Measurements from ENCODE around the gene TENT4A. TPM values are rescaled to one million over a fixed set of nuclear protein-coding genes. Genes with fewer than 3 reads are reported as not detected.
A peak's percentile ranks its signal among the peaks of the same experiment; 100 is the strongest.
"Not testable (repeated sequence)": the region's sequence is repeated elsewhere in the genome, so short reads cannot be mapped to it uniquely, and the experiment has no call there.

The TENT4A gene
- 38.0 to 46.3 TPM (median 45.7 TPM) in 3 replicates for total RNA-seq

GRCh38 chr5:6713274-6714225, at the start of gene TENT4A:
Gene TENT4A (plus strand): TSS chr5:6713432. CDS start chr5:6713984, 552 bp downstream.
- Mint-ChIP-seq H3K27me3 (ENCODE audit: low read depth) (peaks cover 2% of the 10 kb centered on the region), H3K36me3 (no peaks in the 10 kb centered on the region), H3K4me3 (peak within 1 kb of the TSS; percentile 81), H3K27ac (peak within 1 kb of the TSS; percentile 94), H3K4me1 (peaks cover 44% of the 10 kb centered on the region), H3K9me3 (no peaks in the 10 kb centered on the region)
- no peak for DNase-seq (ENCODE audit: low spot score in 2 of 2, unreplicated experiment in 2 of 2)
- no peak for TF ChIP-seq CTCF (IDR thresholded peaks at IDR 0.05; ENCODE audit: unreplicated experiment)

GRCh38 chr5:6666762-6667161, 46.5 kb upstream of the TENT4A start:
- Mint-ChIP-seq H3K4me1 (no peaks in the 10 kb centered on the region), H3K36me3 (peaks cover 12% of the 10 kb centered on the region), H3K9me3 (peaks cover 6% of the 10 kb centered on the region), H3K27me3 (ENCODE audit: low read depth) (no peaks in the 10 kb centered on the region), H3K4me3 (no peak overlapping the region), H3K27ac (no peak overlapping the region)
- no peak for DNase-seq (ENCODE audit: low spot score in 2 of 2, unreplicated experiment in 2 of 2)
- no peak for TF ChIP-seq CTCF (IDR thresholded peaks at IDR 0.05; ENCODE audit: unreplicated experiment)

GRCh38 chr5:6667648-6668047, 45.6 kb upstream of the TENT4A start:
- DNase-seq (ENCODE audit: low spot score in 2 of 2, unreplicated experiment in 2 of 2), result no peak
- Mint-ChIP-seq H3K9me3 (peaks cover 7% of the 10 kb centered on the region), H3K27me3 (ENCODE audit: low read depth) (no peaks in the 10 kb centered on the region), H3K36me3 (peaks cover 12% of the 10 kb centered on the region), H3K4me3 (no peak overlapping the region), H3K4me1 (no peaks in the 10 kb centered on the region), H3K27ac (no peak overlapping the region)
- TF ChIP-seq CTCF (IDR thresholded peaks at IDR 0.05; ENCODE audit: unreplicated experiment), result no peak

GRCh38 chr5:6668717-6669116, 44.5 kb upstream of the TENT4A start:
- not testable (repeated sequence) for DNase-seq (ENCODE audit: low spot score in 2 of 2, unreplicated experiment in 2 of 2); H3K27ac Mint-ChIP-seq; H3K27me3 Mint-ChIP-seq (ENCODE audit: low read depth); H3K4me3 Mint-ChIP-seq; H3K4me1 Mint-ChIP-seq
- peaks cover 18% of the 10 kb centered on the region for H3K9me3 Mint-ChIP-seq
- peaks cover 21% of the 10 kb centered on the region for H3K36me3 Mint-ChIP-seq

- TF ChIP-seq CTCF (IDR thresholded peaks at IDR 0.05; ENCODE audit: unreplicated experiment), result no peak
- Mint-ChIP-seq H3K4me1 (no peaks in the 10 kb centered on the region), H3K27me3 (ENCODE audit: low read depth) (no peaks in the 10 kb centered on the region), H3K4me3 (no peak overlapping the region), H3K36me3 (peaks cover 19% of the 10 kb centered on the region), H3K27ac (no peak overlapping the region), H3K9me3 (peaks cover 33% of the 10 kb centered on the region)
- no peak for DNase-seq (ENCODE audit: low spot score in 2 of 2, unreplicated experiment in 2 of 2)
Measured at GRCh38 chr5:6673031-6673430, 40.2 kb upstream of the TENT4A start.

GRCh38 chr5:6673963-6674362, 39.3 kb upstream of the TENT4A start:
- no peak for TF ChIP-seq CTCF (IDR thresholded peaks at IDR 0.05; ENCODE audit: unreplicated experiment)
- Mint-ChIP-seq H3K4me3 (no peak overlapping the region), H3K27ac (no peak overlapping the region), H3K27me3 (ENCODE audit: low read depth) (no peaks in the 10 kb centered on the region), H3K9me3 (peaks cover 33% of the 10 kb centered on the region), H3K36me3 (peaks cover 19% of the 10 kb centered on the region), H3K4me1 (no peaks in the 10 kb centered on the region)
- no peak for DNase-seq (ENCODE audit: low spot score in 2 of 2, unreplicated experiment in 2 of 2)

Measured in mesothelial cell of epicardium (in vitro differentiated cells).